ENCODE measurements around the gene SND1. TPM values are rescaled to one million over a fixed set of nuclear protein-coding genes. Genes with fewer than 3 reads are reported as not detected.

SND1 gene
- total and polyA plus RNA-seq, 2 of the 4 experiments (the other 2 are of a cell fraction) = 154 to 294 TPM

DNA sequence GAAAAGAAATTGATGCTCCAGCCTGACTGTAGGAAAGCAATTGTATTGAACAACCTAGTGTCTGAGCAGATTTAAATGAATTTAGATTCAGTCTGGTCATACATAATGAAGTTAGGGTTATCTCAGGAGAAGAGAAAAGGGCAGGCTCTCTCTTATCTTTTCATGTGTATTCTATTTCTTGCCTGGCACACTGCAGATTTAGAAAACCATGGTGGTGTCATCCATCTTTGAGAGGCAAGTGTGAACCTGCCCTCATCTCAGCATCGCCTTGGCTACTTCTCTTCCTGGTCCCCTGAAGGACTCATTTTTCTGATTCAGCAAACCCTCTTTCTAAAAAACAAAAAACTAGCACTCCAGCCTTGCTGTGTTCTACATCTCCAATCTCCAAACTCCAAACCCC, 241.6 kb downstream of the SND1 start:
- Histone ChIP-seq H2BK120ac (ENCODE audit: low read depth, low read length) (no peak overlapping the region), H3K4me1 (ENCODE audit: control insufficient read depth, insufficient read depth, low read length) (peaks cover 18% of the 10 kb centered on the region), H2AK9ac (replicated peaks; ENCODE audit: low read depth, low read length, poor library complexity) (no peak overlapping the region), H3K27me3 (ENCODE audit: control insufficient read depth, insufficient read depth, low read length) (no peaks in the 10 kb centered on the region), H4K20me1 (ENCODE audit: insufficient read depth, low read length) (peaks cover 65% of the 10 kb centered on the region), H3K27ac (ENCODE audit: insufficient read depth, low read length) (no peak overlapping the region), H2BK20ac (ENCODE audit: low read depth, low read length) (no peak overlapping the region), H3K9ac (ENCODE audit: low read depth, low read length) (no peak overlapping the region), H3K36me3 (ENCODE audit: control insufficient read depth, insufficient read depth, low read length) (peaks cover 10% of the 10 kb centered on the region), H3K4me2 (ENCODE audit: low read depth, low read length) (no peak overlapping the region), H2AK5ac (ENCODE audit: low read depth, low read length) (no peak overlapping the region), H2AFZ (replicated peaks; ENCODE audit: low read length, poor library complexity) (no peak overlapping the region), H3K23ac (ENCODE audit: low read depth, low read length) (no peak overlapping the region), H3K14ac (replicated peaks; ENCODE audit: low read depth, low read length) (no peak overlapping the region), H3K4ac (ENCODE audit: low read depth, low read length) (no peak overlapping the region), H2BK15ac (ENCODE audit: low read depth, low read length) (no peak overlapping the region), H3K79me1 (ENCODE audit: low read depth in 1 of 2, low read length in 2 of 2) (peaks cover 47 to 69% of the 10 kb centered on the region in 2 experiments), H4K5ac (ENCODE audit: low read depth, low read length) (no peak overlapping the region), H3K9me3 (ENCODE audit: control insufficient read depth, insufficient read depth, low read length) (no peaks in the 10 kb centered on the region), H3K9me1 (ENCODE audit: insufficient read depth, low read length) (peaks cover 28% of the 10 kb centered on the region), H4K91ac (ENCODE audit: insufficient read depth, low read depth, low read length) (no peak overlapping the region), H3K4me3 (ENCODE audit: insufficient read depth, low read depth, low read length) (no peak overlapping the region), H2BK5ac (ENCODE audit: low read depth, low read length, poor library complexity, severe bottlenecking) (no peak overlapping the region), H3K56ac (ENCODE audit: extremely low read depth, insufficient read depth, low read length) (no peak overlapping the region), H4K8ac (ENCODE audit: low read depth in 2 of 2, low read length in 2 of 2) (no peak overlapping the region), H3K18ac (ENCODE audit: low read depth, low read length) (no peak overlapping the region)
- in situ Hi-C loops (cut with MboI; ENCODE audit: low sequenced_read_pairs) = no loop called here
- ChIA-PET POLR2A (ENCODE audit: unreplicated experiment) (no interaction called here), CTCF (no interaction called here)
- dilution Hi-C loops (cut with HindIII; ENCODE audit: low sequenced_read_pairs, unreplicated experiment) = no loop called here
- TF ChIP-seq MXI1 (IDR thresholded peaks at IDR 0.05; ENCODE audit: borderline replicate concordance, low read depth, low read length) (no peak), NFE2L2 (IDR thresholded peaks at IDR 0.05; ENCODE audit: low read depth, low read length) (no peak), BHLHE40 (IDR thresholded peaks at IDR 0.05; ENCODE audit: low read depth, low read length) (no peak), MAZ (IDR thresholded peaks at IDR 0.05; ENCODE audit: borderline replicate concordance, low read depth, low read length) (no peak), USF2 (IDR thresholded peaks at IDR 0.05; ENCODE audit: low read depth, low read length) (no peak), FOS (IDR thresholded peaks at IDR 0.05; ENCODE audit: low read depth, low read length) (no peak), MAFK (IDR thresholded peaks at IDR 0.05; ENCODE audit: low read depth, low read length) (no peak), POLR2A (IDR thresholded peaks at IDR 0.05; ENCODE audit: low read depth, low read length) (no peak), SMC3 (IDR thresholded peaks at IDR 0.05; ENCODE audit: low read depth, low read length) (no peak), CEBPB (IDR thresholded peaks at IDR 0.05; ENCODE audit: low read depth, low read length) (no peak), RAD21 (IDR thresholded peaks at IDR 0.05; ENCODE audit: low read length) (no peak), RFX5 (IDR thresholded peaks at IDR 0.05; ENCODE audit: low read depth, low read length) (no peak), CHD1 (IDR thresholded peaks at IDR 0.05; ENCODE audit: low read depth, low read length) (no peak), RCOR1 (IDR thresholded peaks at IDR 0.05; ENCODE audit: insufficient replicate concordance, low read length) (no peak)
- TF ChIP-seq, protein P1, sequence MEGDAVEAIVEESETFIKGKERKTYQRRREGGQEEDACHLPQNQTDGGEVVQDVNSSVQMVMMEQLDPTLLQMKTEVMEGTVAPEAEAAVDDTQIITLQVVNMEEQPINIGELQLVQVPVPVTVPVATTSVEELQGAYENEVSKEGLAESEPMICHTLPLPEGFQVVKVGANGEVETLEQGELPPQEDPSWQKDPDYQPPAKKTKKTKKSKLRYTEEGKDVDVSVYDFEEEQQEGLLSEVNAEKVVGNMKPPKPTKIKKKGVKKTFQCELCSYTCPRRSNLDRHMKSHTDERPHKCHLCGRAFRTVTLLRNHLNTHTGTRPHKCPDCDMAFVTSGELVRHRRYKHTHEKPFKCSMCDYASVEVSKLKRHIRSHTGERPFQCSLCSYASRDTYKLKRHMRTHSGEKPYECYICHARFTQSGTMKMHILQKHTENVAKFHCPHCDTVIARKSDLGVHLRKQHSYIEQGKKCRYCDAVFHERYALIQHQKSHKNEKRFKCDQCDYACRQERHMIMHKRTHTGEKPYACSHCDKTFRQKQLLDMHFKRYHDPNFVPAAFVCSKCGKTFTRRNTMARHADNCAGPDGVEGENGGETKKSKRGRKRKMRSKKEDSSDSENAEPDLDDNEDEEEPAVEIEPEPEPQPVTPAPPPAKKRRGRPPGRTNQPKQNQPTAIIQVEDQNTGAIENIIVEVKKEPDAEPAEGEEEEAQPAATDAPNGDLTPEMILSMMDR (conservative IDR thresholded peaks at IDR 0.05; ENCODE audit: low read depth, low read length) = no peak
- TF ChIP-seq, protein P2, sequence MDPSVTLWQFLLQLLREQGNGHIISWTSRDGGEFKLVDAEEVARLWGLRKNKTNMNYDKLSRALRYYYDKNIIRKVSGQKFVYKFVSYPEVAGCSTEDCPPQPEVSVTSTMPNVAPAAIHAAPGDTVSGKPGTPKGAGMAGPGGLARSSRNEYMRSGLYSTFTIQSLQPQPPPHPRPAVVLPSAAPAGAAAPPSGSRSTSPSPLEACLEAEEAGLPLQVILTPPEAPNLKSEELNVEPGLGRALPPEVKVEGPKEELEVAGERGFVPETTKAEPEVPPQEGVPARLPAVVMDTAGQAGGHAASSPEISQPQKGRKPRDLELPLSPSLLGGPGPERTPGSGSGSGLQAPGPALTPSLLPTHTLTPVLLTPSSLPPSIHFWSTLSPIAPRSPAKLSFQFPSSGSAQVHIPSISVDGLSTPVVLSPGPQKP (IDR thresholded peaks at IDR 0.05; ENCODE audit: borderline replicate concordance, low read depth, low read length) = no peak
- ATAC-seq (ENCODE audit: low read depth) (no peak), DNase-seq (no peak)
- no TSS peak for BruUV-seq (replicated peaks)
- no CpG with 5 or more reads among the region's 1 CpG for WGBS, 2 experiments (ENCODE audit: extremely low coverage in 2 of 2, insufficient read length in 1 of 2)
- intact Hi-C loops (cut with micrococcal nuclease) = no loop called here
